ENCODE data around the gene ADAMTSL1.

ADAMTSL1 gene

DNA sequence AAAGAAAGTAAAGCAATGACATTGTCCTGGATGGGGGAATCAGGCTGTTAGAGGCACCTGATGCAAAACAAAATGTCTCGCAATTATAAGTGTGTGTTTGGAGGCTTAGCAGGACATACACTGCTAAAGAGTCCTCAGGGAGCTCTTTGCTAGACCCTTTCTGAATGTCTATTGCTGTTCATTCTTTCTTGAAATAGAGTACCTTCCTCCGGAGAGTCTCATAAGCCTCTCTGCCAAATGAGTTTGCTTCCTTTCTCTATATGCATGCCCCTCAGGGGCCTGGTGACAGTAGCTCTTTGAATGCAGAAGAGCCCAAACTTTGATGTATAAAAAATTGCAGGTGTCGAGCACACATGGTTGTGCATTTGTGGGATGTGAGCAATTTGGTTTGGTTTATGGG lies 26.4 kb upstream of the ADAMTSL1 start:
- no peak overlapping the region for H3K4me3 ChIP-seq (ENCODE audit: low read length)
- DNase-seq (ENCODE audit: low read depth): no peak
- TF ChIP-seq CTCF (IDR thresholded peaks at IDR 0.05; ENCODE audit: insufficient read depth, low read depth, low read length, missing control alignments): no peak

GRCh38 chr9:18448101-18448500 lies 25.9 kb upstream of the ADAMTSL1 start:
- no peak overlapping the region for H3K4me3 ChIP-seq (ENCODE audit: low read length)
- no peak for DNase-seq (ENCODE audit: low read depth)
- TF ChIP-seq CTCF (IDR thresholded peaks at IDR 0.05; ENCODE audit: insufficient read depth, low read depth, low read length, missing control alignments): no peak

GRCh38 chr9:18451406-18451805 lies 22.5 kb upstream of the ADAMTSL1 start:
- peak; percentile 53 for DNase-seq (ENCODE audit: low read depth)
- TF ChIP-seq CTCF (IDR thresholded peaks at IDR 0.05; ENCODE audit: insufficient read depth, low read depth, low read length, missing control alignments): no peak
- no peak overlapping the region for H3K4me3 ChIP-seq (ENCODE audit: low read length)

GRCh38 chr9:18452276-18452675 lies 21.7 kb upstream of the ADAMTSL1 start:
- no peak for DNase-seq (ENCODE audit: low read depth)
- no peak for TF ChIP-seq CTCF (IDR thresholded peaks at IDR 0.05; ENCODE audit: insufficient read depth, low read depth, low read length, missing control alignments)
- H3K4me3 ChIP-seq (ENCODE audit: low read length): no peak overlapping the region

- no peak for DNase-seq (ENCODE audit: low read depth)
- H3K4me3 ChIP-seq (ENCODE audit: low read length): no peak overlapping the region
- TF ChIP-seq CTCF (IDR thresholded peaks at IDR 0.05; ENCODE audit: insufficient read depth, low read depth, low read length, missing control alignments): no peak
These were observed 17.2 kb upstream of the ADAMTSL1 start for GRCh38 chr9:18456624-18457237.

DNA sequence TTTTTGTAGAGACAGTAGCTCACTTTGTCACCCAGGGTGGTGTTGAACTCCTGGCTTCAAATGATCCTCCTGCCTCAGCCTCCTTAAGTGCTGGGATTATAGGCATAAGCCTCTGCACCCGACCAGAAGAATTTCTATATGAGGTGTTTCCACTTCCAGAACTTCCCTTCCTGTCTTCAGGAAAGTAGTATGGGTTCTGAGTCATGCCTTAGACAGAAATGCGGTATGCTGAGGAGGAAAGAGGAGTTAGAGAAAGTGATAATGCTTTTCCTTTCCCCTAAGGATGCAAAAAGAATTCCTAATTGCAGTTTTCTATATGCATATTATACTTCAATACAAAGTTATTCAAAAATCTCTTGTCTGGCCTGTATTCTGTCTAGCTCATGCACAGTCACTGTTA lies 16.4 kb upstream of the ADAMTSL1 start:
- no peak for TF ChIP-seq CTCF (IDR thresholded peaks at IDR 0.05; ENCODE audit: insufficient read depth, low read depth, low read length, missing control alignments)
- no peak overlapping the region for H3K4me3 ChIP-seq (ENCODE audit: low read length)
- DNase-seq (ENCODE audit: low read depth): peak; percentile 58

- TF ChIP-seq CTCF (IDR thresholded peaks at IDR 0.05; ENCODE audit: insufficient read depth, low read depth, low read length, missing control alignments): no peak
- DNase-seq (ENCODE audit: low read depth): peak; percentile 96
- peak overlapping the region; percentile 21 for H3K4me3 ChIP-seq (ENCODE audit: low read length)
These were observed 13.9 kb upstream of the ADAMTSL1 start for GRCh38 chr9:18459962-18460584.
